ENCODE results near the gene STRIP2. TPM values are rescaled to one million over a fixed set of nuclear protein-coding genes. Genes with fewer than 3 reads are reported as not detected.

STRIP2 gene
- total and polyA plus RNA-seq, 9 of the 15 experiments (the other 6 are each of a cell fraction or from before 2014, with no cell fraction given) = 10.1 to 81.8 (median 42.3) TPM

GRCh38 chr7:129385598-129385997, 48.6 kb upstream of the STRIP2 start (continued):
- TF ChIP-seq, protein P1, sequence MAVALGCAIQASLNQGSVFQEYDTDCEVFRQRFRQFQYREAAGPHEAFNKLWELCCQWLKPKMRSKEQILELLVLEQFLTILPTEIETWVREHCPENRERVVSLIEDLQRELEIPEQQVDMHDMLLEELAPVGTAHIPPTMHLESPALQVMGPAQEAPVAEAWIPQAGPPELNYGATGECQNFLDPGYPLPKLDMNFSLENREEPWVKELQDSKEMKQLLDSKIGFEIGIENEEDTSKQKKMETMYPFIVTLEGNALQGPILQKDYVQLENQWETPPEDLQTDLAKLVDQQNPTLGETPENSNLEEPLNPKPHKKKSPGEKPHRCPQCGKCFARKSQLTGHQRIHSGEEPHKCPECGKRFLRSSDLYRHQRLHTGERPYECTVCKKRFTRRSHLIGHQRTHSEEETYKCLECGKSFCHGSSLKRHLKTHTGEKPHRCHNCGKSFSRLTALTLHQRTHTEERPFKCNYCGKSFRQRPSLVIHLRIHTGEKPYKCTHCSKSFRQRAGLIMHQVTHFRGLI (CRISPR knock-in tag; IDR thresholded peaks at IDR 0.05) = no peak
- TF ChIP-seq, protein P2, sequence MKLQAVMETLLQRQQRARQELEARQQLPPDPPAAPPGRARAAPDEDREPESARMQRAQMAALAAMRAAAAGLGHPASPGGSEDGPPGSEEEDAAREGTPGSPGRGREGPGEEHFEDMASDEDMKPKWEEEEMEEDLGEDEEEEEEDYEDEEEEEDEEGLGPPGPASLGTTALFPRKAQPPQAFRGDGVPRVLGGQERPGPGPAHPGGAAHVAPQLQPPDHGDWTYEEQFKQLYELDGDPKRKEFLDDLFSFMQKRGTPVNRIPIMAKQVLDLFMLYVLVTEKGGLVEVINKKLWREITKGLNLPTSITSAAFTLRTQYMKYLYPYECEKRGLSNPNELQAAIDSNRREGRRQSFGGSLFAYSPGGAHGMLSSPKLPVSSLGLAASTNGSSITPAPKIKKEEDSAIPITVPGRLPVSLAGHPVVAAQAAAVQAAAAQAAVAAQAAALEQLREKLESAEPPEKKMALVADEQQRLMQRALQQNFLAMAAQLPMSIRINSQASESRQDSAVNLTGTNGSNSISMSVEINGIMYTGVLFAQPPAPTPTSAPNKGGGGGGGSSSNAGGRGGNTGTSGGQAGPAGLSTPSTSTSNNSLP (IDR thresholded peaks at IDR 0.05; ENCODE audit: borderline replicate concordance, low read depth, low read length) = no peak
- TF ChIP-seq PREB (CRISPR knock-in tag; IDR thresholded peaks at IDR 0.05) (no peak), SMAD2 (IDR thresholded peaks at IDR 0.05; ENCODE audit: low read depth, low read length) (no peak), PURB (CRISPR knock-in tag; IDR thresholded peaks at IDR 0.05; ENCODE audit: low read depth) (no peak), ZNF134 (CRISPR knock-in tag; conservative IDR thresholded peaks at IDR 0.05) (no peak)

GRCh38 chr7:129386506-129386905, 47.7 kb upstream of the STRIP2 start:
- Histone ChIP-seq H3K36me3 (ENCODE audit: control insufficient read depth, insufficient read depth, low read length) (no peaks in the 10 kb centered on the region), H3K4me1 (replicated peaks in 1 of 2; ENCODE audit: control insufficient read depth in 2 of 2, insufficient read depth in 2 of 2, low read length in 2 of 2) (no peaks in the 10 kb centered on the region), H3K9ac (ENCODE audit: insufficient read depth in 1 of 2, low read depth in 2 of 2, low read length in 2 of 2) (no peak overlapping the region), H3K4me2 (ENCODE audit: insufficient read depth, low read length) (no peak overlapping the region), H3K27me3 (ENCODE audit: control insufficient read depth in 2 of 2, insufficient read depth in 2 of 2, low read length in 2 of 2) (no peaks in the 10 kb centered on the region), H3K9me1 (ENCODE audit: control insufficient read depth, insufficient read depth, low read length) (no peaks in the 10 kb centered on the region), H2AFZ (ENCODE audit: low read depth, low read length) (no peak overlapping the region), H3K4me3 (no peak overlapping the region), H3K27ac (ENCODE audit: extremely low read depth, low read depth, low read length) (no peak overlapping the region), H4K20me1 (replicated peaks; ENCODE audit: control insufficient read depth, insufficient read depth, low read length) (no peaks in the 10 kb centered on the region), H3K79me2 (ENCODE audit: control insufficient read depth, insufficient read depth, low read length) (no peaks in the 10 kb centered on the region), H3K9me3 (replicated peaks; ENCODE audit: control insufficient read depth, insufficient read depth, low read depth, low read length) (no peaks in the 10 kb centered on the region)
- POLR2A ChIA-PET = interaction anchor here (0.6 to 3.6 kb wide), 3 partner anchors 10 to 144 kb away, joined by 3 to 12 read pairs (median 3); no protein-coding TSS in a partner anchor
- FAIRE-seq = no peak
- BruUV-seq (replicated peaks) = no TSS peak
- CTCF ChIA-PET (ENCODE audit: low intra/inter-chr PET ratio) = no interaction called here
- intact Hi-C loops (cut with micrococcal nuclease) = no loop called here
- in situ Hi-C loops (cut with MboI) = no loop called here
- TF ChIP-seq TGIF2 (CRISPR knock-in tag; IDR thresholded peaks at IDR 0.05) (no peak), ZNF696 (CRISPR knock-in tag; conservative IDR thresholded peaks at IDR 0.05) (no peak)
- no peak for DNase-seq (ENCODE audit: extremely low read depth in 1 of 4, low spot score in 3 of 4)
- ATAC-seq = no peak

Measured in K562 (cell line).